ENCODE results near the gene ZDHHC12.
A peak's percentile ranks its signal among the peaks of the same experiment; 100 is the strongest.
"Not testable (repeated sequence)": the region's sequence is repeated elsewhere in the genome, so short reads cannot be mapped to it uniquely, and the experiment has no call there.

The ZDHHC12 gene

GRCh38 chr9:128693738-128694137 lies 30.2 kb downstream of the ZDHHC12 start:
- peaks cover 18% of the 10 kb centered on the region for H3K36me3 Mint-ChIP-seq
- ATAC-seq (ENCODE audit: low read depth); DNase-seq (ENCODE audit: low spot score in 2 of 2); H3K9me3 Mint-ChIP-seq; H3K4me3 Mint-ChIP-seq; H3K27me3 Mint-ChIP-seq: not testable (repeated sequence)
- H3K27ac Mint-ChIP-seq = peak overlapping the region; percentile 24
- peaks cover 14% of the 10 kb centered on the region for H3K4me1 Mint-ChIP-seq

- Mint-ChIP-seq H3K36me3 (peaks cover 15% of the 10 kb centered on the region), H3K9me3 (no peaks in the 10 kb centered on the region), H3K4me1 (peaks cover 29% of the 10 kb centered on the region), H3K4me3 (peak overlapping the region; percentile 99), H3K27me3 (no peaks in the 10 kb centered on the region), H3K27ac (peak overlapping the region; percentile 94)
- ATAC-seq (ENCODE audit: low read depth) (no peak), DNase-seq (ENCODE audit: low spot score in 2 of 2) (no peak)
Observed at GRCh38 chr9:128690684-128691034, 33.3 kb downstream of the ZDHHC12 start.

- H3K4me1 Mint-ChIP-seq = peaks cover 34% of the 10 kb centered on the region
- ATAC-seq (ENCODE audit: low read depth) = peak; percentile 15
- no peaks in the 10 kb centered on the region for H3K27me3 Mint-ChIP-seq
- no peaks in the 10 kb centered on the region for H3K9me3 Mint-ChIP-seq
- H3K4me3 Mint-ChIP-seq = peak overlapping the region; percentile 99
- H3K27ac Mint-ChIP-seq = peak overlapping the region; percentile 94
- DNase-seq (ENCODE audit: low spot score in 2 of 2) = no peak
- peaks cover 15% of the 10 kb centered on the region for H3K36me3 Mint-ChIP-seq
Observed at GRCh38 chr9:128689820-128690683, 33.9 kb downstream of the ZDHHC12 start.

DNA sequence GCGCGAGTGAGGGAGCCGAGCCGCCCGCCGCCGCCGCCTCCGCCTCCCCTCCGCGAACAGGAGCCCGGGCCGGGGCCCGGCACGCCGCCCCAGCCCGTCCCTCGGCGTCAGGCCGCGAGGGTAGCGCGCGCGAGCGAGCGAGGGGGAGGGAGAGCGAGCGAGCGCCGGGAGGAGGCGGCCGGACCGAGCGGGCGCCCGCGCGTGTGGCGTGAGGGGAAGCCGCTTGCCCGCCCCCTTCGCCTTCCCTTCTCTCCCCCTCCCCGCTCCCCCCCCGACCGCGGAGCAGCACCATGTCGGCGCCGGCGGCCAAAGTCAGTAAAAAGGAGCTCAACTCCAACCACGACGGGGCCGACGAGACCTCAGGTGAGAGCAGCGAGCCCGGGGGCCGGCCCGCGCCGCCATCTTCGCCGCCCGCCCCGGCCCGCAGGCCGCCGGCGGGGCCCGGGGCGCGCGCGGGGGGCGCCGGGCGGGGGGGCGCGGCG lies 34.6 kb downstream of the ZDHHC12 start:
- peak; percentile 24 for ATAC-seq (ENCODE audit: low read depth)
- Mint-ChIP-seq H3K4me3 (peak overlapping the region; percentile 72), H3K27me3 (no peaks in the 10 kb centered on the region), H3K9me3 (no peaks in the 10 kb centered on the region), H3K4me1 (peaks cover 41% of the 10 kb centered on the region), H3K27ac (peak overlapping the region; percentile 88), H3K36me3 (peaks cover 12% of the 10 kb centered on the region)
- no peak for DNase-seq (ENCODE audit: low spot score in 2 of 2)

GRCh38 chr9:128688501-128689292 lies 35.2 kb downstream of the ZDHHC12 start, which contains the start of gene SET:
Gene SET (plus strand): TSS chr9:128689222. CDS start chr9:128689583, 361 bp downstream.
- H3K4me3 Mint-ChIP-seq = peak within 1 kb of the TSS; percentile 83
- no peaks in the 10 kb centered on the region for H3K9me3 Mint-ChIP-seq
- peak within 1 kb of the TSS; percentile 88 for H3K27ac Mint-ChIP-seq
- no peaks in the 10 kb centered on the region for H3K27me3 Mint-ChIP-seq
- peaks cover 11% of the 10 kb centered on the region for H3K36me3 Mint-ChIP-seq
- ATAC-seq (ENCODE audit: low read depth) (peak; percentile 76), DNase-seq (ENCODE audit: low spot score in 2 of 2) (peak; percentile 84 to 92)
- H3K4me1 Mint-ChIP-seq = peaks cover 41% of the 10 kb centered on the region

DNA sequence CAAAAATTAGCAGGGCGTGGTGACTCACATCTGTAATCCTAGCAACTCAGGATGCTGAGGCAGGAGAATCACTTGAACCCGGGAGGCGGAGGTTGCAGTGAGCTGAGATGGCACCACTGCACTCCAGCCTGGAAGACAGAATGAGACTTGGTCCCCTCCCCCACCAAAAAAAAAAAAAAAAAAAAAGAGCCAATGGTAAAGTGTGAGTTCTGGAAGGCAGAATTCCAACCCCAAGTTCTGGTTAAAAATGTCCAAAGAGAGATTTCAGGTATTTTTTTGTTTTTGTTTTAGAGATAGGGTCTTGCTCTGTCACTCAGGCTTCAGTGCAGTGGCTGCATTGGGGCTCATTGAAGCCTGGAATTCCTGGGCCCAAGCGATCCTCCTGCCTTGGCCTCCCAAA lies 36.5 kb downstream of the ZDHHC12 start:
- Mint-ChIP-seq H3K4me1 (peaks cover 44% of the 10 kb centered on the region), H3K36me3 (peaks cover 7% of the 10 kb centered on the region), H3K9me3 (no peaks in the 10 kb centered on the region), H3K27ac (no peak overlapping the region), H3K4me3 (peak overlapping the region; percentile 83), H3K27me3 (no peaks in the 10 kb centered on the region)
- DNase-seq (ENCODE audit: low spot score in 2 of 2) (no peak), ATAC-seq (ENCODE audit: low read depth) (no peak)

- no peak for ATAC-seq (ENCODE audit: low read depth)
Observed at GRCh38 chr9:128685636-128686489, 38.1 kb downstream of the ZDHHC12 start.

DNA sequence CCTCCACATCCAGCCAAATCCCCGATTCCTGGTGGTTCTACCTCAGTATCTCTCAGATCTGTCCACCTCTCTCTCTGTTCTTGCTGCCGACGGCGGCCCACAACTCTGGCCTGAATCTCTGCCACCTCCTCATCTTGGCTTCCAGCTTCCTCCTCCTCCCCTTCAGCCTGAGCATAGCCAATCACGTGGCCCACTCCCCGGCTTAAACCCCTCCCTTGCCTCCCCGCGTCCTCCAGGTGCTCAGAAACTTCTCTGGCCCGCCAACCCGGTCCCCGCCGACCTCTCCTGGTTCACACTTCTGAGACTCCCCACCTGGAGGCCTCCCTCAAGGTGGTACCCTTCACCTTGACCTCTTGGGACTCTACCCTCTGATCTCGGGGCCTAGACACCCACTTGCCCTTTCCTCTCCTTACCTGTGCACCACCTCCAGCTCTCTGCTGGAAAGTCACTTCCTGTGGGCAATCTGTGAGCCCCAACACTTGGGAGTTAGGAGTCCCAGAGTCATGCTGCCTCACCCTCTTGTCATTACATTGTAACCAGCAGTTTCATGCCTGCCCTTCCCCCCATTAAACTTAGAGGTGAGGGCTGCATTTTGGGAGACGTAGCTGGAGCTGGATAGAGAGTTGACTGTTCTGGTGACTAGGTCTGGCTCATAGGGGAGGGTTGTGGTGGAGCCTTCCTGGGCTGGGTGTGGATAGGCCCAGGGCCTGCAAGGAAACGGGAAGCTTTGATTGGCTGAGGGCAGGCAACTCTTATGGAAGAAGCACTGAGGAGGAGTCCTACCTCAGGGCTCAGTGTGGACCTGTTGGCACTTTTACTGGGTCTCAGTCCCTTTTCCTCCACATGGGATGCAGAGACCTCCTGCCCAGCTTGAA lies 39.4 kb downstream of the ZDHHC12 start:
- Mint-ChIP-seq H3K9me3 (no peaks in the 10 kb centered on the region), H3K27me3 (no peaks in the 10 kb centered on the region), H3K4me1 (peaks cover 40% of the 10 kb centered on the region), H3K36me3 (peaks cover 5% of the 10 kb centered on the region), H3K4me3 (peak overlapping the region; percentile 96), H3K27ac (peak overlapping the region; percentile 97)
- ATAC-seq (ENCODE audit: low read depth) (peak; percentile 51), DNase-seq (ENCODE audit: low spot score in 2 of 2) (peak; percentile 60 to 63)

More at GRCh38 chr9:128685636-128686489, 38.1 kb downstream of the ZDHHC12 start:
- Mint-ChIP-seq H3K9me3 (no peaks in the 10 kb centered on the region), H3K27ac (peak overlapping the region; percentile 97), H3K36me3 (peaks cover 5% of the 10 kb centered on the region), H3K4me1 (peaks cover 42% of the 10 kb centered on the region), H3K4me3 (peak overlapping the region; percentile 96), H3K27me3 (no peaks in the 10 kb centered on the region)
- DNase-seq (ENCODE audit: low spot score in 2 of 2) = no peak

- H3K36me3 Mint-ChIP-seq = peaks cover 5% of the 10 kb centered on the region
- no peaks in the 10 kb centered on the region for H3K9me3 Mint-ChIP-seq
- peaks cover 40% of the 10 kb centered on the region for H3K4me1 Mint-ChIP-seq
- H3K27ac Mint-ChIP-seq = peak overlapping the region; percentile 97
- no peaks in the 10 kb centered on the region for H3K27me3 Mint-ChIP-seq
- ATAC-seq (ENCODE audit: low read depth) (no peak), DNase-seq (ENCODE audit: low spot score in 2 of 2) (no peak)
- H3K4me3 Mint-ChIP-seq = peak overlapping the region; percentile 96
Observed at GRCh38 chr9:128684065-128684324, 39.9 kb downstream of the ZDHHC12 start.

DNA sequence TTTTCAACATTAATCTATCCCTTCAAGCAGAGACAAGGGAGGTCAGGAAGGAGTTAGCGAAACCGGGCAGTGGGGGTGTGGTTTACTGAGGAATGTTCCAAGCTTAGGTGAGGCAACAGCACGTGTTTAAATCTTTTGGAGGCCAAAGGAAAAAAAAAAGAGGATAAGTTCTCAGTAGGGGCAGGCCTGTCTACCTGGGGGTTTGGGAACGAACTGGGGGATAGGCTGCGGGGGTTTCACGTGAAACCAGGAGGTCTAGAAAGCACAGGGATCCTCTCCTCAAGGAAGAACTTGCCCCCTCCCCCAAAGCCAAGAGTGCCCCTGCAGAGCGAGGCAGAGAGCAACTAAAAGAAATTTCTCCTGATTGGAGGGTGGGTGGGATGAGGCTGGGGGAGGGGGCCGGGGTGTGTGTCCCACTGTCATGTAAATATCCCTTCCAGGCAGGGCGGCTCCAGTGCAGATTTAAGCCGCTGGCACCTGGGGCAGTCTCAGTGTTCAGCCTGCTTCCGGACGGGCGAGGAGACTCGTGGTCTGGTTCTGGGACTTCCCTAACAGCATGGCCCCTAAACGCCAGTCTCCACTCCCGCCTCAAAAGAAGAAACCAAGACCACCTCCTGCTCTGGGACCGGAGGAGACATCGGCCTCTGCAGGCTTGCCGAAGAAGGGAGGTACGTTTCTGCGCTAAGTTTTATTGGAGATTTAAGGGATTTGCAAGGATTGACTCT lies 40.4 kb downstream of the ZDHHC12 start:
- peak; percentile 66 for ATAC-seq (ENCODE audit: low read depth)
- peak overlapping the region; percentile 96 for H3K4me3 Mint-ChIP-seq
- DNase-seq (ENCODE audit: low spot score in 2 of 2) = peak; percentile 58 to 63
- peaks cover 40% of the 10 kb centered on the region for H3K4me1 Mint-ChIP-seq
- no peaks in the 10 kb centered on the region for H3K27me3 Mint-ChIP-seq
- peaks cover 5% of the 10 kb centered on the region for H3K36me3 Mint-ChIP-seq
- H3K9me3 Mint-ChIP-seq = no peaks in the 10 kb centered on the region
- H3K27ac Mint-ChIP-seq = peak overlapping the region; percentile 97

DNA sequence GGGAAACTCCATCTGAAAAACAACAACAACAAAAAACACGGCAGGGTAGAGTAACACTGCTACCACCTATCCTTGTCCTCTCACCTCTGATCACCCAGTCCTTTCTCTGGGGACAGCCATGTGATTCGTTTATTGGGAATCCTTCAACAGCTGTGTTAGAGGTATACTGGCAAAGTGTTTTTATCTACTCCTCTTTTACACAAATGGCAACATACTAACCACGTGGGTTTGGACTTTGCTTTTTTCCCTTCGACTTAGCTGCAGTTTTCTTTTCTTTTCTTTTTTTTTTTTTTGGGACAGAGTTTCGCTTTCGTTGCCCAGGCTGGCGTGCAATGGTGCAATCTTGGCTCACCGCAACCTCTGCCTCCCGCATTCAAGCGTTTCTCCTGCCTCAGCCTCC lies 46.1 kb downstream of the ZDHHC12 start:
- Mint-ChIP-seq H3K4me1 (peaks cover 7% of the 10 kb centered on the region), H3K9me3 (no peaks in the 10 kb centered on the region), H3K4me3 (no peak overlapping the region), H3K27me3 (no peaks in the 10 kb centered on the region), H3K27ac (no peak overlapping the region), H3K36me3 (peaks cover 7% of the 10 kb centered on the region)
- ATAC-seq (ENCODE audit: low read depth) (no peak), DNase-seq (ENCODE audit: low spot score in 2 of 2) (no peak)

DNA sequence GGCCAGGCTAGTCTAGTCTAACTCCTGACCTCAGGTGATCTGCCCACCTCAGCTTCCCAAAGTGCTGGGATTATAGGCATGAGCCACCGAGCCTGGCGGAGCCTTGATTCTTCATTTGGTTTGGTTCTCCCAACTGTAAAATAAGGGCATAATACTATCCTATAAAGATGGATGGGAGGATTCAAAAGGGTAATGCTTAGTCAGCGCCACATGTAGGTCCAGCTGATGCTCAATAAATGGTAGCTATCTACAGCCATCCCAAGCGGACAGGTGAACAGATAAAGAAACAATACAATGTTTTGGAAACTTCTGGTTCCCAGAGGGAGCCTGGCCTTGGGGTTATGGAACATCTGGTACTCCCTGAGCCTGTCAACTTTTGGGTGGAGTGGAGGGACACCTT lies 48.5 kb downstream of the ZDHHC12 start:
- no peak overlapping the region for H3K27ac Mint-ChIP-seq
- DNase-seq (ENCODE audit: low spot score in 2 of 2) = no peak
- no peak overlapping the region for H3K4me3 Mint-ChIP-seq
- no peaks in the 10 kb centered on the region for H3K27me3 Mint-ChIP-seq
- ATAC-seq (ENCODE audit: low read depth) = no peak
- no peaks in the 10 kb centered on the region for H3K9me3 Mint-ChIP-seq
- H3K36me3 Mint-ChIP-seq = peaks cover 4% of the 10 kb centered on the region
- peaks cover 3% of the 10 kb centered on the region for H3K4me1 Mint-ChIP-seq
